HG03565 (cell line): ENCODE results near the gene AMZ1.
"Not testable (repeated sequence)": the region's sequence is repeated elsewhere in the genome, so short reads cannot be mapped to it uniquely, and the experiment has no call there.

Source experiments
- ATAC-seq: cut with Tn5 transposase; IDR thresholded peaks from one replicate; pipeline ENCODE4 v1.9.1; 2021; ENCODE audit warnings: mild to moderate bottlenecking, moderate library complexity; ENCODE audit not compliant: unreplicated experiment

AMZ1 gene

GRCh38 chr7:2724453-2725177 lies 36.6 kb downstream of the AMZ1 start:
- no peak for ATAC-seq

GRCh38 chr7:2725178-2726105 lies 37.4 kb downstream of the AMZ1 start:
- no peak for ATAC-seq

- no peak for ATAC-seq
Observed at GRCh38 chr7:2726316-2727018, 38.5 kb downstream of the AMZ1 start.

- not testable (repeated sequence) for ATAC-seq
Observed at GRCh38 chr7:2727206-2727605, 39.2 kb downstream of the AMZ1 start.

GRCh38 chr7:2728316-2729030 lies 40.5 kb downstream of the AMZ1 start:
- ATAC-seq, result no peak

- no peak for ATAC-seq
Observed at GRCh38 chr7:2729031-2729892, 41.3 kb downstream of the AMZ1 start.

GRCh38 chr7:2729893-2730716 lies 42.1 kb downstream of the AMZ1 start:
- ATAC-seq, result no peak

- no peak for ATAC-seq
Observed at GRCh38 chr7:2730846-2731770, 43.1 kb downstream of the AMZ1 start.

GRCh38 chr7:2732388-2732787 lies 44.4 kb downstream of the AMZ1 start:
- no peak for ATAC-seq

- no peak for ATAC-seq
Observed at GRCh38 chr7:2732959-2733584, 45.1 kb downstream of the AMZ1 start.

- no peak for ATAC-seq
Observed at GRCh38 chr7:2734084-2734686, 46.2 kb downstream of the AMZ1 start.

- ATAC-seq, result no peak
Observed at GRCh38 chr7:2734751-2735571, 47.0 kb downstream of the AMZ1 start.

GRCh38 chr7:2735744-2736143 lies 47.7 kb downstream of the AMZ1 start:
- ATAC-seq, result no peak

- no peak for ATAC-seq
Observed at GRCh38 chr7:2736411-2736914, 48.5 kb downstream of the AMZ1 start.

- not testable (repeated sequence) for ATAC-seq
Observed at GRCh38 chr7:2737005-2737743, 49.2 kb downstream of the AMZ1 start.
